Brain microvascular endothelial cell (primary cell): ENCODE data around the gene PLOD3.

Experiments used
- DNase-seq: peaks from one replicate; pipeline ENCODE4 v3.0.0-alpha.2; 2020
- H3K27ac ChIP-seq: fragments of 250-450 bp; sonication (Bioruptor Pico); 2 replicates; pipeline ENCODE4 v1.5.1; 2020; ENCODE audit warnings: mild to moderate bottlenecking, moderate library complexity
- H3K27me3 ChIP-seq: fragments of 250-450 bp; sonication (Bioruptor Pico); replicated peaks from 2 replicates; pipeline ENCODE4 v1.5.1; 2020; ENCODE audit warnings: mild to moderate bottlenecking
- H3K36me3 ChIP-seq: fragments of 250-450 bp; sonication (Bioruptor Pico); replicated peaks from 2 replicates; pipeline ENCODE4 v1.5.1; 2020; ENCODE audit warnings: mild to moderate bottlenecking
- H3K4me3 ChIP-seq: 2 replicates; pipeline ENCODE4 v1.5.1; 2011; ENCODE audit warnings: low read depth, mild to moderate bottlenecking, control low read depth, low read length, moderate library complexity
- in situ Hi-C: cut with HindIII; loops from 2 replicates; pipeline ENCODE4 v1.10.0; 2017; ENCODE audit warnings: low sequenced_read_pairs, low pct_ligation_motif_present
- TF ChIP-seq, protein P1 (sequence below): IDR thresholded peaks from 2 replicates; pipeline ENCODE4 v1.5.1; 2011; ENCODE audit warnings: low read depth, mild to moderate bottlenecking, moderate library complexity, low read length, control low read depth, inconsistent platforms; ENCODE audit errors: missing control alignments

PLOD3 gene

DNA sequence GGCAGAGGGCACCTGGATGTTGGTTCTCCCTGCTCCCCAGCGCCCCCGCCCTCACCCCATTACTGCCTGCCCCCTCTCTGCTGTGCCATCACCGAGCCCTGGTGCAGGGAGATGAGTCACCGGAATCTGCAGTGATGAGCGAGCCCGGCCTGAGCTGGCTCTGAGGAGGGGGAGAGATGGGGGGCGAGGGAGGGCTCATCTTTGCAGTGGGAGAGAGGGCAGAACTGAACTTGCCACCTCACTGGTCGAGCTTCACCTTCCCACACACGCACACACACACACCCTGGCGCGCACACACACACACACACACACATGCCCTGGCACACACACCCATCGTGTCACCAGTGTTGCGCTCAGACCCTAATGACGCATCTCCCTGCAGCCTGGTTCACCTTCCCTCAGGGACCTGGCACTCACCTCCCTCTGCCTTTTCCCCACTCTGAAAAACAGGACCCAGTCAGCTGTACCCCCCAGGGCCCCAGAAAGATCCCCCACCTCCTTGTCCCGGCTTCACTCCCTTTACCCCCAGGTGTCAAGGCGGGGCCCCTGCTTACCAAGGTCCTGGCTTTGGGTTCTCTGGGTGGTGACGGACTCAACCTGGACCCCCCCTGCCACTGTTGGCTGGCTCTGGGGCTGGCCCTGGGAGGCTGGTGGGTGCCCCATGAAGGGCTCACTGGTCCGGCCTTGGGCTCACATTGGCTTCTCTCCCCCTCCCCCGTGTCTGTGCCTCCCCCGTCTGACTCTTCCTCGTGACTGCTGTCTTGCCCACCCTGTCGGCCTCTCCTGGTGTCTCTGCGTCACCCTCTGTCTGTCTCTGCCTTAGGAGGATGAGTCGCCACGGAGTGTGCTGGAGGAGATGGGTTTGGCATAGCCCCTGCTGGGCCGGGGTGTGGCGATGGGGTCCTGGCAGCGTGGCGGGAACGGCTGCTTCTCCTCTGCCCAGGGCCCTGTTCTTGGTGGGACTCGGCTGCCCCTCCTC, 57.4 kb downstream of the PLOD3 start:
- Histone ChIP-seq H3K4me3 (no peak overlapping the region), H3K27me3 (peaks cover 13% of the 10 kb centered on the region), H3K27ac (no peak overlapping the region), H3K36me3 (peaks cover 26% of the 10 kb centered on the region)
- in situ Hi-C loops = loop anchor here (25.0 kb wide), 1 partner anchor 127 kb away; no protein-coding TSS in a partner anchor
- no peak for DNase-seq
- TF ChIP-seq, protein P1, sequence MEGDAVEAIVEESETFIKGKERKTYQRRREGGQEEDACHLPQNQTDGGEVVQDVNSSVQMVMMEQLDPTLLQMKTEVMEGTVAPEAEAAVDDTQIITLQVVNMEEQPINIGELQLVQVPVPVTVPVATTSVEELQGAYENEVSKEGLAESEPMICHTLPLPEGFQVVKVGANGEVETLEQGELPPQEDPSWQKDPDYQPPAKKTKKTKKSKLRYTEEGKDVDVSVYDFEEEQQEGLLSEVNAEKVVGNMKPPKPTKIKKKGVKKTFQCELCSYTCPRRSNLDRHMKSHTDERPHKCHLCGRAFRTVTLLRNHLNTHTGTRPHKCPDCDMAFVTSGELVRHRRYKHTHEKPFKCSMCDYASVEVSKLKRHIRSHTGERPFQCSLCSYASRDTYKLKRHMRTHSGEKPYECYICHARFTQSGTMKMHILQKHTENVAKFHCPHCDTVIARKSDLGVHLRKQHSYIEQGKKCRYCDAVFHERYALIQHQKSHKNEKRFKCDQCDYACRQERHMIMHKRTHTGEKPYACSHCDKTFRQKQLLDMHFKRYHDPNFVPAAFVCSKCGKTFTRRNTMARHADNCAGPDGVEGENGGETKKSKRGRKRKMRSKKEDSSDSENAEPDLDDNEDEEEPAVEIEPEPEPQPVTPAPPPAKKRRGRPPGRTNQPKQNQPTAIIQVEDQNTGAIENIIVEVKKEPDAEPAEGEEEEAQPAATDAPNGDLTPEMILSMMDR = no peak

DNA sequence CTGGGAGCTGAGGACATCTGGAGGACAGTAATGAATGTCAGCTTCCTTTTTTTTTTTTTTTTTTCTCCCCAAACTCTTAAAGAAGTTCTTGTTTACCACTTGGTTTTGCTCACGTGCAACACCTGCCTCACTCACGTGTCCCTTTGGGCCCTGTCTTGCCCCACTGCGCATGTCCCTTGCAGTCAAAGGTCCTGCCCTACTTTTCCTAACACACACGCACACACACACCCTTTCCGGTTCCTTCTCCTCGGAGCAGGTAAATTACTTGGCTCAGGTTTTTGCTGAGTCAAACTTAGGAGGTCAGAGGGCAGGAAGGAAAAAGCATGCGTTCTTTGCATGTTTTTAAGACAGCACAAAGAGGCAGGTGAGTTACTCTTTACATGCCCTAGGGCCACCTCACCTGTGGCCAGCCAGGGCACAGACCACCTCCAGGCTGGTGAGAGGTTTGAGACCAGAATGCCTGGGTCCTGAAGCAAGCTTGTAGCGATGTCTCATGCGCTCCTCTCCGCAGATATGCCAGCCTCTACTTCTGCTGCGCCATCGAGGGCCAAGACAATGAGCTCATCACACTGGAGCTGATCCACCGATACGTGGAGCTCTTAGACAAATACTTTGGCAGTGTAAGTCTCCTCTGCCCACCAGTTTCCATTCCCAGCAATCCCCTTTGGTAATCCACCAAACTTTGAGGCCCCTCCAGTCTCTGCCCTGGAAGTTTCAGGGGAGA, 60.4 kb downstream of the PLOD3 start:
- TF ChIP-seq, protein P1 = no peak

DNA sequence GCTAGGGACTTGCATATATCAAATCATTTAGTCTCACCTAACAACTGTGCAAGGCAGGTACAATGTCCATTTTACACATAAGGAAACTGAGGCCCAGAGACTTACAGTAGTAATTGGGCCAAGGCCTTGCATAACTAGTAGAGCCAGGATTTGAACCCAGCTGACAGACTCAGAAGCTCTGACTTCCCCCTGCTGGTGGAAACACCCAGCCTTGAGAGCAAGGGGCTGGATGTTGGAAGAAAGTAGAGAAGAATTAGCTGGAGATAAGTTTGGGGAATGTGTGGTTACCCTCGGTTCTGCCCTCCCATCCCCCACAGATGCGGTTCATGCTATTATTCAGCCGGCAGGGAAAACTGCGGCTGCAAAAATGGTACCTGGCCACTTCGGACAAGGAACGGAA, 61.1 kb downstream of the PLOD3 start:
- Histone ChIP-seq H3K27ac (no peak overlapping the region), H3K27me3 (no peaks in the 10 kb centered on the region), H3K36me3 (peaks cover 26% of the 10 kb centered on the region), H3K4me3 (no peak overlapping the region)
- DNase-seq = no peak
- TF ChIP-seq, protein P1 = peak; percentile 53
- in situ Hi-C loops = loop anchor here (25.0 kb wide), 1 partner anchor 131 kb away; no protein-coding TSS in a partner anchor

More for the DNA sequence above, 60.4 kb downstream of the PLOD3 start:
- in situ Hi-C loops = loop anchor here (25.0 kb wide), 1 partner anchor 130 kb away; no protein-coding TSS in a partner anchor
- H3K4me3 ChIP-seq = no peak overlapping the region
- H3K36me3 ChIP-seq = peaks cover 26% of the 10 kb centered on the region
- H3K27ac ChIP-seq = no peak overlapping the region
- no peak for DNase-seq
- H3K27me3 ChIP-seq = no peaks in the 10 kb centered on the region
